Endothelial cell of umbilical vein (primary cell): Measurements from ENCODE around the gene FRMD4A. TPM values are rescaled to one million over a fixed set of nuclear protein-coding genes. Genes with fewer than 3 reads are reported as not detected.

Experiments used
- BruUV-seq: library from RNA; stranded (reverse); fragments of 400-500 nt; replicated peaks from 2 replicates; lab custom pipeline; 2021; lab: Mats Ljungman, UMichigan
- CTCF ChIA-PET: fragments of 300-600, 350-600 bp; sonication (Branson Sonifier 250); formaldehyde crosslinking; loops from one replicate; lab custom pipeline; 2021; ENCODE audit warnings: antibody characterized with exemption, inconsistent platforms; lab: Charles Lee
- POLR2A ChIA-PET: fragments of 300-600, 350-600 bp; sonication (Branson Sonifier 250); formaldehyde crosslinking; loops from one replicate; lab custom pipeline; 2021; ENCODE audit warnings: antibody characterized with exemption, inconsistent platforms; lab: Charles Lee
- DNase-seq: peaks from one replicate; pipeline ENCODE4 v3.0.0-alpha.2; 2011; ENCODE audit warnings: low read depth, low spot score
- FAIRE-seq: peaks from 2 replicates; lab custom pipeline; 2011; peaks lifted over from hg19 to GRCh38; lab: Jason Lieb, UNC
- H2AFZ ChIP-seq: 2 replicates; pipeline ENCODE4 v1.6.0; 2012; ENCODE audit warnings: low read depth, low read length, control low read depth, inconsistent platforms
- H3K27ac ChIP-seq: 2 replicates; pipeline ENCODE4 v1.5.1; 2011; ENCODE audit warnings: low read depth, mild to moderate bottlenecking, control low read depth, low read length, moderate library complexity; ENCODE audit not compliant: insufficient read depth
- H3K27me3 ChIP-seq, 2 experiments: 2 replicates each; pipeline versions ENCODE4 v1.6.0 to v1.6.1; 2011; ENCODE audit warnings: low read length in 2 of 2, mixed read lengths in 1 of 2; ENCODE audit not compliant: control insufficient read depth in 2 of 2, insufficient read depth in 2 of 2
- H3K36me3 ChIP-seq, 2 experiments: 2 replicates in 1 of 2; 3 replicates in 1 of 2; pipeline ENCODE4 v1.5.1; 2011; ENCODE audit warnings: low read length in 2 of 2, mild to moderate bottlenecking in 1 of 2, moderate library complexity in 1 of 2; ENCODE audit not compliant: control insufficient read depth in 2 of 2, insufficient read depth in 2 of 2; ENCODE audit errors: extremely low read depth in 1 of 2
- H3K4me1 ChIP-seq: 3 replicates; pipeline ENCODE4 v1.5.1; 2011; ENCODE audit warnings: mild to moderate bottlenecking, low read length; ENCODE audit not compliant: control insufficient read depth, insufficient read depth; ENCODE audit errors: extremely low read depth
- H3K4me2 ChIP-seq: 2 replicates; pipeline ENCODE4 v1.6.1; 2011; ENCODE audit warnings: low read length, control low read depth, mixed read lengths; ENCODE audit not compliant: insufficient read depth
- H3K4me3 ChIP-seq, 3 experiments: fragments of 200-600 bp in 1 of 3; sonication (generic), shearing (Covaris generic) in 1 of 3; replicated peaks in 1 of 3; 2 replicates each; pipeline ENCODE4 v1.5.1; 2011 to 2016; ENCODE audit warnings: control low read depth in 3 of 3, low read length in 3 of 3, mild to moderate bottlenecking in 2 of 3, inconsistent platforms in 1 of 3, low read depth in 1 of 3, moderate library complexity in 1 of 3; ENCODE audit not compliant: insufficient read depth in 1 of 3
- H3K79me2 ChIP-seq: 2 replicates; pipeline ENCODE4 v1.6.0; 2012; ENCODE audit warnings: low read length, inconsistent platforms; ENCODE audit not compliant: control insufficient read depth, insufficient read depth
- H3K9ac ChIP-seq: replicated peaks from 2 replicates; pipeline ENCODE3; 2011; ENCODE audit warnings: low read length, control low read depth; ENCODE audit not compliant: insufficient read depth; ENCODE audit errors: extremely low read depth
- H3K9me1 ChIP-seq: replicated peaks from 3 replicates; pipeline ENCODE4 v1.6.0; 2011; ENCODE audit warnings: mild to moderate bottlenecking, low read length; ENCODE audit not compliant: control insufficient read depth, insufficient read depth; ENCODE audit errors: extremely low read depth
- H3K9me3 ChIP-seq: replicated peaks from 2 replicates; pipeline ENCODE4 v1.5.1; 2012; ENCODE audit warnings: low read length, inconsistent platforms; ENCODE audit not compliant: control insufficient read depth, insufficient read depth
- H4K20me1 ChIP-seq: replicated peaks from 2 replicates; pipeline ENCODE3; 2011; ENCODE audit warnings: mild to moderate bottlenecking, low read length; ENCODE audit not compliant: control insufficient read depth, insufficient read depth; ENCODE audit errors: extremely low read depth
- EZH2 ChIP-seq: IDR thresholded peaks from 2 replicates; pipeline ENCODE4 v1.6.1; 2012; ENCODE audit warnings: borderline replicate concordance, low read depth, mild to moderate bottlenecking, moderate library complexity, low read length, inconsistent platforms; ENCODE audit not compliant: severe bottlenecking
- FOS ChIP-seq: IDR thresholded peaks from 2 replicates; pipeline ENCODE4 v1.6.1; 2011; ENCODE audit warnings: mild to moderate bottlenecking, low read length, moderate library complexity, borderline replicate concordance; ENCODE audit not compliant: insufficient read depth
- GATA2 ChIP-seq: IDR thresholded peaks from 2 replicates; pipeline ENCODE4 v1.7.0; 2011; ENCODE audit warnings: low read depth, mild to moderate bottlenecking, moderate library complexity, mixed read lengths, low read length; ENCODE audit not compliant: insufficient read length, insufficient read depth
- JUN ChIP-seq: IDR thresholded peaks from 2 replicates; pipeline ENCODE4 v1.6.1; 2011; ENCODE audit warnings: borderline replicate concordance, low read depth; ENCODE audit not compliant: insufficient read length, insufficient read depth
- MYC ChIP-seq: IDR thresholded peaks from one replicate; pipeline ENCODE4 v1.6.1; 2011; ENCODE audit warnings: mild to moderate bottlenecking, low read depth, low read length
- POLR2A ChIP-seq: IDR thresholded peaks from 2 replicates; pipeline ENCODE4 v1.6.1; 2012; ENCODE audit warnings: low read depth, mild to moderate bottlenecking, control low read depth, low read length
- POLR2AphosphoS5 ChIP-seq: IDR thresholded peaks from 2 replicates; pipeline ENCODE4 v1.6.1; 2012; ENCODE audit warnings: low read depth, mild to moderate bottlenecking, control low read depth, low read length, moderate library complexity; ENCODE audit not compliant: insufficient read depth
- dilution Hi-C: fragments of 300-500 bp; cut with MboI; formaldehyde crosslinking; loops from one replicate; pipeline ENCODE4 v1.15.0; 2019; ENCODE audit warnings: low sequenced_read_pairs; ENCODE audit not compliant: extremely low pct_ligation_motif_present
- intact Hi-C: fragments of 100-400 bp; cut with micrococcal nuclease; formaldehyde crosslinking; loops from one replicate; pipeline ENCODE4 v1.10.0; 2022
- polyA plus RNA-seq, 4 experiments: library from polyadenylated mRNA; depleted of rRNA in 3 of 4; stranded (reverse) in 3 of 4; unstranded in 1 of 4; fragments of >200 nt; gene quantifications; 2 replicates each; pipeline versions ENCODE4 v1.2.1 to v1.2.3, GENCODE V29; 2011 to 2012; ENCODE audit warnings: missing spikeins in 1 of 4
- total RNA-seq: library from RNA; stranded (reverse); gene quantifications from 2 replicates; pipeline ENCODE4 v1.2.3, GENCODE V29; 2021
- TF ChIP-seq, protein P1 (sequence below), 2 donors: IDR thresholded peaks; 1 replicate in 1 of 2; 2 replicates in 1 of 2; pipeline ENCODE4 v1.5.1; 2011; ENCODE audit warnings: low read length in 2 of 2, mild to moderate bottlenecking in 2 of 2, moderate library complexity in 2 of 2, control low read depth in 1 of 2, inconsistent platforms in 1 of 2, low read depth in 1 of 2; ENCODE audit not compliant: insufficient read depth in 1 of 2; ENCODE audit errors: extremely low read depth in 1 of 2
- TF ChIP-seq, protein P2 (sequence below): IDR thresholded peaks from 2 replicates; pipeline ENCODE4 v1.6.1; 2011; ENCODE audit not compliant: insufficient read depth, insufficient read length

FRMD4A gene
- total and polyA plus RNA-seq, 2 donors (not counting 3 experiments of a cell fraction or from before 2014, with no cell fraction given), result 123 to 148 TPM

DNA sequence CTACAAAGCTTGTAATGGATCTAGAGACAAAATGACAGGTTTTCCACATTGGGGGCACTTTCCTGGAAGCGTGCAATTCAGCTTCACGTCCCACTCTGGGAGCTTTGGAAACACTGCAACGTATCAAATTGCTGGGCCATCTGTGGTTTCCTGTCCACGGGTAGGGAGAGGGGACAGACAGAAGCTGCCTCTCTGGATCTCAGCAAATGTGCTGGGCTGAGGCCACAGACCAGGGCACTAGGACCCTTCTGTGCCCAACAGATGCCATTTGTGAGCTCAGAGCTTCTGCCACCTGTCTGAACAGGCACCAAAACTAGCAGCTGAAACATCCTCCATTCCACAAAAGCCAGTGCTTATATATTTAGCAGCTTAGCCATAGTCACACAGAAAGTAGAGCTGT lies 40.9 kb upstream of the FRMD4A start:
- Histone ChIP-seq H3K9ac (no peak overlapping the region), H2AFZ (no peak overlapping the region), H3K9me1 (no peaks in the 10 kb centered on the region), H3K27me3 (peaks cover 10 to 15% of the 10 kb centered on the region in 2 experiments), H3K79me2 (no peaks in the 10 kb centered on the region), H3K4me1 (no peaks in the 10 kb centered on the region), H3K4me2 (no peak overlapping the region), H3K4me3 (no peak overlapping the region), H3K36me3 (no peaks in the 10 kb centered on the region), H3K27ac (no peak overlapping the region), H3K9me3 (no peaks in the 10 kb centered on the region), H4K20me1 (no peaks in the 10 kb centered on the region)
- ChIA-PET POLR2A (no interaction called here), CTCF (interaction anchor here (0.8 kb wide), 1 partner anchor 14 kb away, joined by 3 read pairs; no protein-coding TSS in a partner anchor)
- intact Hi-C loops, result no loop called here
- no peak for DNase-seq
- dilution Hi-C loops, result no loop called here
- TF ChIP-seq MYC (no peak), GATA2 (no peak), POLR2AphosphoS5 (no peak), FOS (no peak), POLR2A (no peak), JUN (no peak), EZH2 (no peak)
- TF ChIP-seq, protein P1, sequence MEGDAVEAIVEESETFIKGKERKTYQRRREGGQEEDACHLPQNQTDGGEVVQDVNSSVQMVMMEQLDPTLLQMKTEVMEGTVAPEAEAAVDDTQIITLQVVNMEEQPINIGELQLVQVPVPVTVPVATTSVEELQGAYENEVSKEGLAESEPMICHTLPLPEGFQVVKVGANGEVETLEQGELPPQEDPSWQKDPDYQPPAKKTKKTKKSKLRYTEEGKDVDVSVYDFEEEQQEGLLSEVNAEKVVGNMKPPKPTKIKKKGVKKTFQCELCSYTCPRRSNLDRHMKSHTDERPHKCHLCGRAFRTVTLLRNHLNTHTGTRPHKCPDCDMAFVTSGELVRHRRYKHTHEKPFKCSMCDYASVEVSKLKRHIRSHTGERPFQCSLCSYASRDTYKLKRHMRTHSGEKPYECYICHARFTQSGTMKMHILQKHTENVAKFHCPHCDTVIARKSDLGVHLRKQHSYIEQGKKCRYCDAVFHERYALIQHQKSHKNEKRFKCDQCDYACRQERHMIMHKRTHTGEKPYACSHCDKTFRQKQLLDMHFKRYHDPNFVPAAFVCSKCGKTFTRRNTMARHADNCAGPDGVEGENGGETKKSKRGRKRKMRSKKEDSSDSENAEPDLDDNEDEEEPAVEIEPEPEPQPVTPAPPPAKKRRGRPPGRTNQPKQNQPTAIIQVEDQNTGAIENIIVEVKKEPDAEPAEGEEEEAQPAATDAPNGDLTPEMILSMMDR (IDR thresholded peaks at IDR 0.05; ENCODE audit: extremely low read depth in 1 of 2, insufficient read depth in 1 of 2, low read depth in 1 of 2, low read length in 2 of 2), result no peak
- TF ChIP-seq, protein P2, sequence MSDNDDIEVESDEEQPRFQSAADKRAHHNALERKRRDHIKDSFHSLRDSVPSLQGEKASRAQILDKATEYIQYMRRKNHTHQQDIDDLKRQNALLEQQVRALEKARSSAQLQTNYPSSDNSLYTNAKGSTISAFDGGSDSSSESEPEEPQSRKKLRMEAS, result no peak
- FAIRE-seq, result no peak
- BruUV-seq, result no TSS peak
